Stimulated activated memory B cell treated with anti-CD40 and anti-IgM and Interleukin-4, amounts not matched to agents 10 μg/mL and 1 μg/mL and 100 μg/mL, for 72 hours (primary cell): ENCODE data around the gene CFAP46.

Experiments
- ATAC-seq: fragments of 150-1000 bp; cut with Tn5 transposase; 2 replicates; pipeline ENCODE4 v1.10.0; 2021
- H3K27ac Mint-ChIP-seq: one replicate; pipeline ENCODE4 v1.8.0; 2022; ENCODE audit warnings: mild to moderate bottlenecking, mixed read lengths
- H3K27me3 Mint-ChIP-seq: one replicate; pipeline ENCODE4 v1.8.0; 2022; ENCODE audit warnings: mixed read lengths
- H3K36me3 Mint-ChIP-seq: one replicate; pipeline ENCODE4 v1.8.0; 2022; ENCODE audit warnings: mixed read lengths
- H3K4me1 Mint-ChIP-seq: one replicate; pipeline ENCODE4 v1.8.0; 2022; ENCODE audit warnings: mixed read lengths
- H3K4me3 Mint-ChIP-seq: one replicate; pipeline ENCODE4 v1.8.0; 2022; ENCODE audit warnings: mild to moderate bottlenecking, moderate library complexity, mixed read lengths
- H3K9me3 Mint-ChIP-seq: one replicate; pipeline ENCODE4 v1.8.0; 2022; ENCODE audit warnings: mixed read lengths

The CFAP46 gene

GRCh38 chr10:132945125-132945893 lies 2.9 kb upstream of the CFAP46 start:
- Mint-ChIP-seq H3K36me3 (no peaks in the 10 kb centered on the region), H3K4me1 (peaks cover 25% of the 10 kb centered on the region), H3K4me3 (no peak overlapping the region), H3K9me3 (peaks cover 6% of the 10 kb centered on the region), H3K27ac (no peak overlapping the region), H3K27me3 (peaks cover 69% of the 10 kb centered on the region)
- no peak for ATAC-seq

DNA sequence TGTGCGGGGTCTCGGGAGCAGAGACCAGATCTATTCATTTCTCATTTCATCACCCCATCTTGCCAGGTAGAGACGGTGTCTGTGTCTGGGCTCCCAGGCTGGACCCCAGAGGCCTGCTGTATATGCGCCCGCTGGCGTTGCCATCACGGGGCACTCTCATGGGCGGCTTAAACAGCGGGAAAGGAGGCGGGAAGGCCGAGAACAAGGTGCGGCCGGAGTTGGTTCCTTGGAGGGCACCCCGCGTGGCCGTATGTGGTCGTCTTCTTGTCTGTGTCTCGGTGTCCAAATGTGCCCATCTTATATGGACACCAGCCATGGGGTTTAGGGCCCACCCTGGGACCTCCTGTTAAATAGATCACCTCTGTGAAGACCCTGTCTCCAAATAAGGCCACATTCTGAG lies 2.1 kb upstream of the CFAP46 start:
- ATAC-seq = no peak
- Mint-ChIP-seq H3K4me3 (no peak overlapping the region), H3K4me1 (peaks cover 32% of the 10 kb centered on the region), H3K9me3 (peaks cover 6% of the 10 kb centered on the region), H3K27ac (no peak overlapping the region), H3K27me3 (peaks cover 73% of the 10 kb centered on the region), H3K36me3 (no peaks in the 10 kb centered on the region)

- no peak for ATAC-seq
- Mint-ChIP-seq H3K27me3 (peaks cover 80% of the 10 kb centered on the region), H3K4me1 (peaks cover 32% of the 10 kb centered on the region), H3K27ac (no peak overlapping the region), H3K4me3 (no peak overlapping the region), H3K9me3 (peaks cover 6% of the 10 kb centered on the region), H3K36me3 (no peaks in the 10 kb centered on the region)
Measured at GRCh38 chr10:132943791-132944404, 1.5 kb upstream of the CFAP46 start.

GRCh38 chr10:132943058-132943790 lies 854 bp upstream of the CFAP46 start:
- Mint-ChIP-seq H3K27me3 (peaks cover 86% of the 10 kb centered on the region), H3K4me1 (peaks cover 32% of the 10 kb centered on the region), H3K36me3 (no peaks in the 10 kb centered on the region), H3K9me3 (peaks cover 6% of the 10 kb centered on the region), H3K27ac (no peak overlapping the region), H3K4me3 (peak overlapping the region; percentile 77)
- peak; percentile 46 for ATAC-seq

DNA sequence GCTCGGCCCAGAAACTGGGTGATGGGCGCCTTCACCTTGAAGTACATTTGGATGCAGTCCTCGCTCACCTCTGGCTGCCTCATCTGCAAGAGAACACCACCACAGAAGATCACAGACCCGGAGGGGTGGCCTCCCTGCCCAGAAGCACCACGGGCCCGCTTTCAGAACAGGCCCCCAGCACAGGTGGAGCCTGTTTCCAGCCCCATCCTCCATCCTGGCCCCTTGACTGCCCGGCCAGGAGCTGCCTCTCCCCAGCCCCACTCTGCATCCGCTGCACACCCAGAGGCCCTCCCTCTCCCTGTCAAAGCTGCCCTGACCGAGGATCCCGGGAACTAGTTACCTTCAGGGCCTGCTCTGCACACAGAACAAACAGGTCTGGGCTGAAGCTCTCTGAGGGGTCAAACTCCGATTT lies 724 bp downstream of the CFAP46 start:
- peaks cover 81% of the 10 kb centered on the region for H3K27me3 Mint-ChIP-seq
- peak overlapping the region; percentile 36 for H3K4me3 Mint-ChIP-seq
- H3K27ac Mint-ChIP-seq = no peak overlapping the region
- no peaks in the 10 kb centered on the region for H3K36me3 Mint-ChIP-seq
- no peaks in the 10 kb centered on the region for H3K9me3 Mint-ChIP-seq
- ATAC-seq = no peak
- H3K4me1 Mint-ChIP-seq = peaks cover 32% of the 10 kb centered on the region

DNA sequence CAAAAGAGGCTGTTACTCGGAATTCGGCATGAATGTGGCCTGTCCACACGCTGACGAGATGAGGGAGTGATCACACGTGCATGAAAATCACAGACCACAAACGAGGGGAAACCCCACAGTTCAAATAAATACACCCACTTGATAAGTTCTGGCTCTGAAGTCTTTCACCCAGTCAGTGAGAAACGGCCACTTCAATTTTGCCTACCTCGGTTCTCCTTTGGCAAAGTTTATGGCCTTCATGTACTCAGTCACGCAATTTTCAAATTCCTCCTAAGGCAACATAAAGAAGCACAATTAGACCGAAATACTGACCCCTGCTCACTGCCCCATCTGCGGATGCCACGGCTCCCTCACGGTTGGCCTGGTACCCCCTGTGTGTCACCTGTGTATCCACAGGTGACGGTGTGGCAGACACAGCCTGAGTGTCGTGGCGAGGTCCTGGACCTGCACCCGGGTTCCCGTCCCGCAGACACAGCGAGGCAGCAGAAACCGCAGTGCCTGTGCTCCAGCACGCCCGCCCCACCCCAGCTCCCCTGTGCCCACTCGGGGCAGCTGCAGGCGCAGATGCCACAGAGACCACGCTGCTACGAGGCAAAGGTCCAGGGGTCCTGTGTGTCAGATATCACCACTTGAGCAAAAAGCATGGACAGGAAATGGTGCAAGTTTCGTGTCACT lies 1.4 kb downstream of the CFAP46 start:
- Mint-ChIP-seq H3K4me1 (peaks cover 32% of the 10 kb centered on the region), H3K36me3 (no peaks in the 10 kb centered on the region), H3K27me3 (peaks cover 73% of the 10 kb centered on the region), H3K4me3 (peak overlapping the region; percentile 4), H3K27ac (no peak overlapping the region), H3K9me3 (no peaks in the 10 kb centered on the region)
- ATAC-seq = peak; percentile 65

DNA sequence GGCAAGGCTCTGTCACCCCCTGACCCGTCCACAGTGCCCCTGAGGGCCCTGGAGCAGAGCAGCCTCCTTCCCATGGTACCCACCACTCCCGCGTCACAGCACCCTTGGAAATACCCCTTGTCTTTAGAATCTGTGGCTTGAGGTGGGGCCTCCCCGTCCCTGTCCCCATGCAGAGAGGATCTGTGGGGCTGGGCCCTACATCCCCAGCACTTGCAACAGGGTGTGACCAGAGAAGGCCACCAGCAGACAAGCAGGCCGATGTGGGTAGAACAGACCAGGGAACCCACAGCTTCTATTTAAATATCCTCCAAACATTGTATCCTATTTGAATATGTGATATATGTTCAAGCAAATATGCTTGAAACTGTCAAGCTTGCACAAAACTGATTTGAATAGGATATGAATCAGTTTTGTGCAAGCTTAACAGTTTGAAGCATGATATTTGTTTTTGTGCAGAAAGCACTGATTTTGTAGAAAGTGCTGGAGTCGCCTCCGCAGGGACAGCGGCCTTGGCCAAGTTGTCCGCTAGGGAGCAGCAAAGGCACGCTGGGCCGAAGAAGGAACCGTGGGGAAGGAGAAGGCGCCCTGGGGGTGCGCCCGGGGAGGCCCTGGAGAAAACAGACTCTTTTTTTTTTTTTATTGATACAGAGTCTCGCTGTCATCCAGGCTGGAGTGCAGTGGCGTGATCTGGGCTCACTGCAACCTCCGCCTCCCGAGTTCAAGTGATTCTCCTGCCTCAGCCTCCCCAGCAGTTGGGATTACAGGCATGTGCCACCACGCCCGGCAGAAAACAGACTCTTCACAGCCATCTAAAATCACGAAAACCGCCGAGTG lies 2.2 kb downstream of the CFAP46 start:
- Mint-ChIP-seq H3K4me3 (peak overlapping the region; percentile 4), H3K27ac (no peak overlapping the region), H3K36me3 (no peaks in the 10 kb centered on the region), H3K27me3 (peaks cover 66% of the 10 kb centered on the region), H3K4me1 (peaks cover 32% of the 10 kb centered on the region), H3K9me3 (no peaks in the 10 kb centered on the region)
- peak; percentile 62 for ATAC-seq

DNA sequence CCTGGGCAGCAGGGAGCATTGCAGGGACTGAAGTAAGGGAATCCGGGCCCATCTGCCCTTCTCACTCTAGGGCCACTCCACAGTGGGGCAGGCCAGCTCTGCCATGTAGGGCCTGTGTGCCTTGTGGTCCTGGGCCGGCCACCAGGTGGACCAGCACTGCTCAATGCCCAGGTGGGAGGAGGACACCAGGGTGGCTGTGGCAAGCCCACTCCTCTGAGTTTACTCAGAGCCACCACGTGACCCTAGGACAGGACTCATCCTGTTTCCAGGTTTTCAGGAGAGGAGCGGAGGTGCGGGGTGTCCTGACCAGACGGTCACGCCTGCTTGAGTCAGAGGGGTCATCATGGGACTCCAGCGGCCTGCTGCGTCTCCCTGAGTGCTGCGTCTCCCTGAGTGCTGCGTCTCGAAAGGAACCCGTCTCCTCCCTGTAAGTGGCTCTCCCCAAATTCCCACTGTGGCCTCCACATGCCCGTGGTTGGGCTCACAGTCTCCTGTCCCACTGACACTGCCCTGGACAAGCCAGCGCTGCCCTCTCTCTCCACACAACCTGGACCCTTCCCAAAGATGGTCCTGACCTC lies 2.9 kb downstream of the CFAP46 start:
- Mint-ChIP-seq H3K4me3 (no peak overlapping the region), H3K4me1 (peaks cover 32% of the 10 kb centered on the region), H3K27me3 (peaks cover 59% of the 10 kb centered on the region), H3K36me3 (no peaks in the 10 kb centered on the region), H3K9me3 (no peaks in the 10 kb centered on the region), H3K27ac (no peak overlapping the region)
- ATAC-seq = no peak

DNA sequence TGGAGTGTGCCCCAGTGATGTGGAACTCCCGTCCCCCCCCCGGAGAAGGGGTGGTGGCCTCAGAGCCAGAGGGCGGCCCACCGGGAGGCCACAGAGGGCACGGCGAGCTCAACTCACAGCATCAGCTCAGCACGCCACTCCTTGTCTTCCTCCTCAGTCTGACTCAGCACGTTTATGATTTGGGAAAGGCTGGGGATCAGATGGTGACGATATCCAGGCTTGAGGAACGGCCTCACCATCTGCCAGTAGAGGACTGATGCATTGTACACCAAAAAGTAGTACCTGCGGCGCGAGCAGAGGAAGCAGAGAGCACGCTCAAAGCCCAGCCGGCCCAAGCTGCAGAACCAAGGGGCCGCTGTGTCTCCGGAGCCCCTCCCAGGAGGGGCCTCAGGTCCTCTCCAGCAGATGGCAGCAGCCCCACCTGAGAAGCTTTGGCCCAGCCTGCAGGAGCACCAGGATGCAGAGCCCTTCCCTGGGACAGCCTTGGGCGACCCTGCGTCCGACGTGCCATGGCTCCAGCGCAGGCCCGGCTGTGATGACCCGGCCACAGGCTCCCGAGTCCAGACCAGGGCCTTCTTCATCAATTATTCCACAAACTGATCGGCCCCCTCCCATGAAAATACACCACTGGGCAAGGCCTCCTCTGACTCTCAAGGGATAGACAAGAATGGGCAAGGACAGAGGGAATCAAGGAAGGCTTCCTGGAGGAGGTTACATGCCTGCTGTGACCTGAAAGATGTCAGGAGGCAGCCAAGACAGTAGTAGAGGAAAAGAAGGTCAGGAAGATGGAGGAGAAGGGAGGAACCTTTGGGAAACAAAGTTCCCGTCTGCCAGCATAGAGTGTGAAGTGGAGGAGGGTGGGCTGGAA lies 3.7 kb downstream of the CFAP46 start:
- peaks cover 32% of the 10 kb centered on the region for H3K4me1 Mint-ChIP-seq
- no peak overlapping the region for H3K27ac Mint-ChIP-seq
- H3K4me3 Mint-ChIP-seq = no peak overlapping the region
- no peaks in the 10 kb centered on the region for H3K36me3 Mint-ChIP-seq
- H3K9me3 Mint-ChIP-seq = no peaks in the 10 kb centered on the region
- peaks cover 51% of the 10 kb centered on the region for H3K27me3 Mint-ChIP-seq
- ATAC-seq = no peak

DNA sequence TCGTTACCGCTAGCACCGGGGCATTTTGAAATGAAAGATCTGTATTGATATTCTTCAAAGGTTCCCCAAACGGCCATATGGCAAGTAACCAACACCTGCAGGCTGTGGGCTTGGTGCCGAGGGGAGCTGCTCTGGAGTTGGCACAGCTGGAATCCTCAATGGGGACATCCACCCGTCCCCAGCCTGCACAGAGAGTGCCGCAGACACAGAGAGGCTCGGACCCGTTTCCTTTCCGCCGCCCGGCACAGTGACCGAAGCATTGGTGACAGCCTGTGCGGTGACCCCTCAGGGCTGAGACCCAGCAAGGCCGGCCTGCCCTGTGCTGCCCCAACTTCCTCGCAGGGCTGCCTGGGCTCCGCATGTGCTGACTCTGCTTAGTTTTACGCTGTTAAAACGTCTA lies 4.5 kb downstream of the CFAP46 start:
- Mint-ChIP-seq H3K9me3 (no peaks in the 10 kb centered on the region), H3K36me3 (no peaks in the 10 kb centered on the region), H3K4me3 (no peak overlapping the region), H3K4me1 (peaks cover 30% of the 10 kb centered on the region), H3K27me3 (peaks cover 45% of the 10 kb centered on the region), H3K27ac (no peak overlapping the region)
- ATAC-seq = no peak

DNA sequence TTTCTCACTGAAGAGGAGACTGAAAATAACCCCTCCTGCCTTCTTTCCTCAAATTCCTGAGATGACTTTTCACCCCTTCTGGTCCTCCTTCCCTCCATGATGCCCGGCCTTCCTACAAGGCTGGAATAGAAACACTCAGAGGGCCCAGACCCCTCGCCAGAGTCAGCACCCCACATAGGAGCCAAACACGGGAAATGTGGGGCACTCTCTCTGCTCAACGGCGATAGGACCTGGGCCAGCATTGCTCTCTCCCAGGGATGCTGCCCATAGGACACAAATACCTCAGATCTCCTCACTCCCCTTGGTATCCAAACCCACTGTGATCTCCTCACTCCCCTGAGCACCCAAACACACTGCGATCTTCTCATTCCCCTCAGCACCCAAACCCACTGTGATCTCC lies 7.4 kb downstream of the CFAP46 start:
- Mint-ChIP-seq H3K27me3 (peaks cover 18% of the 10 kb centered on the region), H3K4me1 (peaks cover 25% of the 10 kb centered on the region), H3K36me3 (no peaks in the 10 kb centered on the region), H3K27ac (no peak overlapping the region), H3K9me3 (peaks cover 9% of the 10 kb centered on the region), H3K4me3 (no peak overlapping the region)
- no peak for ATAC-seq

GRCh38 chr10:132933308-132934042 lies 8.9 kb downstream of the CFAP46 start:
- H3K27me3 Mint-ChIP-seq = peaks cover 4% of the 10 kb centered on the region
- H3K4me3 Mint-ChIP-seq = no peak overlapping the region
- no peak overlapping the region for H3K27ac Mint-ChIP-seq
- no peak for ATAC-seq
- H3K36me3 Mint-ChIP-seq = no peaks in the 10 kb centered on the region
- peaks cover 9% of the 10 kb centered on the region for H3K9me3 Mint-ChIP-seq
- peaks cover 21% of the 10 kb centered on the region for H3K4me1 Mint-ChIP-seq
